H1 (cell line): ENCODE data around the gene SRSF3. TPM values are rescaled to one million over a fixed set of nuclear protein-coding genes. Genes with fewer than 3 reads are reported as not detected.

ENCODE experiments used
- CTCF ChIA-PET: fragments of 300-600 bp; sonication (Branson Sonifier 250); formaldehyde crosslinking; loops from one replicate; lab custom pipeline; 2021; ENCODE audit not compliant: partially characterized antibody; lab: Charles Lee
- POLR2A ChIA-PET: fragments of 300-600 bp; sonication (Branson Sonifier 250); formaldehyde crosslinking; loops from one replicate; lab custom pipeline; 2021; ENCODE audit warnings: inconsistent platforms; ENCODE audit not compliant: partially characterized antibody; lab: Charles Lee
- DNase-seq, 2 experiments: peaks; one replicate each; pipeline versions ENCODE4 v3.0.0 to v3.0.0-alpha.2; 2010 to 2022; ENCODE audit warnings: low spot score in 2 of 2, low read depth in 1 of 2, mixed read lengths in 1 of 2
- FAIRE-seq: peaks from 2 replicates; lab custom pipeline; 2011; peaks lifted over from hg19 to GRCh38; lab: Jason Lieb, UNC
- H2AFZ ChIP-seq: 2 replicates; pipeline ENCODE4 v1.8.1; 2012; ENCODE audit warnings: low read length, inconsistent platforms
- H2AK5ac ChIP-seq: 2 replicates; pipeline ENCODE4 v1.6.1; 2013; ENCODE audit warnings: low read depth, low read length
- H2BK120ac ChIP-seq: replicated peaks from 2 replicates; pipeline ENCODE3; 2013; ENCODE audit warnings: low read depth, low read length, inconsistent platforms
- H2BK12ac ChIP-seq: 2 replicates; pipeline ENCODE4 v1.6.1; 2013; ENCODE audit warnings: low read depth, low read length
- H2BK15ac ChIP-seq: 2 replicates; pipeline ENCODE4 v1.6.1; 2013; ENCODE audit warnings: low read length
- H2BK20ac ChIP-seq: 2 replicates; pipeline ENCODE4 v1.6.1; 2013; ENCODE audit warnings: low read length
- H2BK5ac ChIP-seq: 2 replicates; pipeline ENCODE4 v1.6.1; 2013; ENCODE audit warnings: low read depth, low read length
- H3K14ac ChIP-seq: 2 replicates; pipeline ENCODE4 v1.6.1; 2013; ENCODE audit warnings: inconsistent platforms; ENCODE audit not compliant: insufficient read length
- H3K18ac ChIP-seq: 2 replicates; pipeline ENCODE4 v1.6.1; 2013; ENCODE audit warnings: low read length; ENCODE audit errors: extremely low read depth
- H3K23ac ChIP-seq: 2 replicates; pipeline ENCODE4 v1.6.1; 2013; ENCODE audit warnings: inconsistent platforms; ENCODE audit not compliant: insufficient read length
- H3K23me2 ChIP-seq: 2 replicates; pipeline ENCODE4 v1.6.1; 2013; ENCODE audit warnings: low read depth, low read length
- H3K27ac ChIP-seq: 2 replicates; pipeline ENCODE4 v1.6.1; 2011; ENCODE audit warnings: low read depth, low read length, inconsistent platforms
- H3K27me3 ChIP-seq, 4 experiments: replicated peaks in 1 of 4; 1 replicate in 1 of 4; 2 replicates in 3 of 4; pipeline versions ENCODE4 v1.6.1 to v1.8.1; 2011 to 2013; ENCODE audit warnings: low read length in 3 of 4, mild to moderate bottlenecking in 3 of 4, inconsistent platforms in 2 of 4, mixed read lengths in 2 of 4, moderate library complexity in 1 of 4; ENCODE audit not compliant: control insufficient read depth in 3 of 4, insufficient read depth in 3 of 4; ENCODE audit errors: extremely low read depth in 1 of 4
- H3K36me3 ChIP-seq, 4 experiments: 2 replicates each; pipeline versions ENCODE4 v1.6.1 to v1.8.1; 2011 to 2013; ENCODE audit warnings: mild to moderate bottlenecking in 4 of 4, low read length in 3 of 4, moderate library complexity in 2 of 4, control low read depth in 1 of 4, inconsistent platforms in 1 of 4; ENCODE audit not compliant: insufficient read depth in 4 of 4, control insufficient read depth in 2 of 4
- H3K4ac ChIP-seq: replicated peaks from 2 replicates; pipeline ENCODE3; 2013; ENCODE audit warnings: low read length, low read depth, mixed read lengths, inconsistent platforms; ENCODE audit not compliant: insufficient read length
- H3K4me1 ChIP-seq, 4 experiments: replicated peaks in 1 of 4; 1 replicate in 1 of 4; 2 replicates in 3 of 4; pipeline versions ENCODE4 v1.6.1 to v1.8.1; 2011 to 2013; ENCODE audit warnings: low read length in 3 of 4, inconsistent platforms in 2 of 4, mixed read lengths in 1 of 4; ENCODE audit not compliant: insufficient read depth in 4 of 4, control insufficient read depth in 3 of 4
- H3K4me2 ChIP-seq, 2 experiments: 2 replicates each; pipeline versions ENCODE4 v1.6.1 to v1.8.1; 2011 to 2013; ENCODE audit warnings: low read depth in 2 of 2, low read length in 2 of 2, control low read depth in 1 of 2, inconsistent platforms in 1 of 2, mild to moderate bottlenecking in 1 of 2; ENCODE audit not compliant: insufficient read depth in 1 of 2
- H3K4me3 ChIP-seq, 4 experiments: fragments of 200-600, 300-600 bp in 1 of 4; sonication (generic), shearing (Covaris generic), sonication (Bioruptor Twin) in 1 of 4; 2 replicates each; pipeline versions ENCODE4 v1.5.1 to v1.8.1; 2011 to 2016; ENCODE audit warnings: low read length in 4 of 4, low read depth in 3 of 4, control low read depth in 2 of 4, inconsistent platforms in 2 of 4, mild to moderate bottlenecking in 2 of 4, mixed read lengths in 1 of 4, moderate library complexity in 1 of 4; ENCODE audit not compliant: insufficient read depth in 2 of 4; ENCODE audit errors: extremely low read depth in 1 of 4
- H3K56ac ChIP-seq: replicated peaks from 2 replicates; pipeline ENCODE3; 2013; ENCODE audit warnings: low read depth, mild to moderate bottlenecking, mixed read lengths, low read length, inconsistent platforms; ENCODE audit not compliant: insufficient read length
- H3K79me1 ChIP-seq: 2 replicates; pipeline ENCODE4 v1.6.1; 2013; ENCODE audit warnings: low read depth, low read length, control low read depth
- H3K79me2 ChIP-seq, 2 experiments: 2 replicates each; pipeline versions ENCODE4 v1.6.1 to v1.8.1; 2012 to 2013; ENCODE audit warnings: low read length in 2 of 2, mild to moderate bottlenecking in 2 of 2, inconsistent platforms in 1 of 2; ENCODE audit not compliant: insufficient read depth in 2 of 2, control insufficient read depth in 1 of 2
- H3K9ac ChIP-seq, 4 experiments: replicated peaks in 1 of 4; 1 replicate in 1 of 4; 2 replicates in 3 of 4; pipeline versions ENCODE4 v1.6.1 to v1.8.1; 2011 to 2013; ENCODE audit warnings: low read depth in 3 of 4, low read length in 3 of 4, control low read depth in 2 of 4, mild to moderate bottlenecking in 2 of 4, moderate library complexity in 2 of 4, inconsistent platforms in 1 of 4; ENCODE audit errors: extremely low read depth in 1 of 4
- H3K9me3 ChIP-seq, 2 experiments: 2 replicates each; pipeline versions ENCODE4 v1.6.1 to v1.8.1; 2012 to 2013; ENCODE audit warnings: mild to moderate bottlenecking in 2 of 2, moderate library complexity in 2 of 2, control low read depth in 1 of 2, inconsistent platforms in 1 of 2, low read depth in 1 of 2, low read length in 1 of 2, mixed read lengths in 1 of 2; ENCODE audit not compliant: insufficient read depth in 2 of 2
- H4K20me1 ChIP-seq, 2 experiments: replicated peaks in 1 of 2; 2 replicates each; pipeline versions ENCODE3 to v1.8.1; 2011 to 2013; ENCODE audit warnings: inconsistent platforms in 2 of 2, low read length in 2 of 2, mild to moderate bottlenecking in 1 of 2; ENCODE audit not compliant: insufficient read depth in 2 of 2, control insufficient read depth in 1 of 2
- H4K5ac ChIP-seq: 2 replicates; pipeline ENCODE4 v1.6.1; 2013; ENCODE audit warnings: low read length, low read depth, mixed read lengths, inconsistent platforms; ENCODE audit not compliant: insufficient read length
- H4K8ac ChIP-seq: 2 replicates; pipeline ENCODE4 v1.8.0; 2013; ENCODE audit warnings: mild to moderate bottlenecking, moderate library complexity, low read length, inconsistent platforms; ENCODE audit not compliant: insufficient read depth; ENCODE audit errors: extremely low read depth
- H4K91ac ChIP-seq: replicated peaks from 2 replicates; pipeline ENCODE3; 2013; ENCODE audit warnings: low read length, mixed read lengths, inconsistent platforms; ENCODE audit not compliant: insufficient read length
- JUN ChIP-seq: IDR thresholded peaks from 2 replicates; pipeline ENCODE4 v1.6.1; 2011; ENCODE audit warnings: low read depth, mild to moderate bottlenecking, improper control_type of control experiment, low read length
- POLR2AphosphoS5 ChIP-seq: IDR thresholded peaks from 2 replicates; pipeline ENCODE4 v1.6.1; 2011; ENCODE audit warnings: low read depth, low read length
- RBBP5 ChIP-seq: IDR thresholded peaks from 2 replicates; pipeline ENCODE4 v1.7.1; 2012; ENCODE audit warnings: low read depth, mild to moderate bottlenecking, inconsistent platforms, low read length, moderate library complexity, borderline replicate concordance
- WGBS, 2 experiments: shearing (Covaris generic) in 1 of 2; methylation state at CpG; one replicate each; pipeline versions ENCODE4 v1.1.6 to v1.1.7; 2013 to 2015; ENCODE audit warnings: low lambda C conversion rate in 2 of 2, mixed read lengths in 2 of 2, inconsistent platforms in 1 of 2, low coverage in 1 of 2, missing lambda C conversion rate in 1 of 2; ENCODE audit not compliant: insufficient replicate concordance in 2 of 2, insufficient coverage in 1 of 2, insufficient read length in 1 of 2; ENCODE audit errors: extremely low coverage in 1 of 2, missing lambda C conversion rate in 1 of 2; 5-methylcytosine and 5-hydroxymethylcytosine counted together
- polyA plus RNA-seq, 7 experiments: library from polyadenylated mRNA; depleted of rRNA in 3 of 7; stranded (reverse) in 5 of 7; unstranded in 2 of 7; fragments of >200 nt in 5 of 7; fragments of 200-250 nt in 2 of 7; gene quantifications; 1 replicate in 5 of 7; 2 replicates in 1 of 7; 4 replicates in 1 of 7; pipeline versions ENCODE4 v1.2.1 to v1.2.3, GENCODE V29; 2011 to 2013; ENCODE audit warnings: missing spikeins in 2 of 7, mixed read lengths in 2 of 7
- total RNA-seq: library from RNA; stranded (reverse); fragmentation: NEBNext Ultra II Directional; extraction: Animal tissue kit (Norgen Biotek cat#: 25700); gene quantifications from 2 replicates; pipeline ENCODE4 v1.2.1, GENCODE V29; 2021

The SRSF3 gene
- total and polyA plus RNA-seq, 2 of the 8 experiments (the other 6 are each of a cell fraction or from before 2014, with no cell fraction given) = 471 to 689 TPM

GRCh38 chr6:36604090-36605060 lies 10.2 kb downstream of the SRSF3 start:
- FAIRE-seq (no peak), DNase-seq (no peak)
- Histone ChIP-seq H2BK120ac (no peak overlapping the region), H4K20me1 (peaks cover 34 to 52% of the 10 kb centered on the region in 2 experiments), H3K4me2 (no peak overlapping the region), H3K9ac (no peak overlapping the region), H3K23ac (no peak overlapping the region), H4K91ac (no peak overlapping the region), H3K79me2 (peaks cover 23 to 72% of the 10 kb centered on the region in 2 experiments), H3K14ac (no peak overlapping the region), H2BK5ac (no peak overlapping the region), H2BK12ac (no peak overlapping the region), H2BK20ac (no peak overlapping the region), H2AK5ac (no peak overlapping the region), H3K23me2 (no peaks in the 10 kb centered on the region; the same call in 1 of the 2 replicates), H4K8ac (no peak overlapping the region), H3K79me1 (no peaks in the 10 kb centered on the region), H3K9me3 (no peaks in the 10 kb centered on the region), H4K5ac (no peak overlapping the region), H2BK15ac (no peak overlapping the region), H3K36me3 (peaks cover 46 to 99% (median 79%) of the 10 kb centered on the region in 4 experiments), H3K18ac (no peak overlapping the region), H3K4me1 (no peaks in the 10 kb centered on the region; a peak in 2 of 7 replicates), H2AFZ (no peak overlapping the region), H3K4me3 (no peak overlapping the region), H3K4ac (no peak overlapping the region), H3K27ac (no peak overlapping the region), H3K56ac (no peak overlapping the region), H3K27me3 (no peaks in the 10 kb centered on the region)
- WGBS, 2 experiments = 94% methylated on average over 6 of the region's 6 CpGs; no CpG with 5 or more reads in 1 of the 2 experiments
- CTCF ChIA-PET = no interaction called here
- POLR2A ChIA-PET = interaction anchor here (1.0 to 14.6 kb wide), 9 partner anchors 5 to 155 kb away, joined by 3 to 386 read pairs (median 5); partner anchors contain the start of gene SRSF3
- TF ChIP-seq POLR2AphosphoS5 = peak; percentile 91
- TF ChIP-seq RBBP5 = no peak
- no peak for TF ChIP-seq JUN
